Parathyroid adenoma (tissue), 2 donors: ENCODE data around the gene ATP8B4.

Experiments
- H2AFZ ChIP-seq: fragments of 300-600 bp; sonication (generic); one replicate; pipeline ENCODE4 v1.7.0; 2017; ENCODE audit warnings: antibody characterized with exemption, mild to moderate bottlenecking
- H3K27ac ChIP-seq: fragments of 300-600 bp; sonication (generic); one replicate; pipeline ENCODE4 v1.7.0; 2017
- H3K27me3 ChIP-seq: fragments of 300-600 bp; sonication (generic); one replicate; pipeline ENCODE4 v1.7.0; 2017; ENCODE audit warnings: low read length; ENCODE audit not compliant: control insufficient read depth, insufficient read depth
- H3K36me3 ChIP-seq: fragments of 300-600 bp; sonication (generic); one replicate; pipeline ENCODE4 v1.7.0; 2017; ENCODE audit warnings: low read length; ENCODE audit not compliant: control insufficient read depth, insufficient read depth
- H3K4me1 ChIP-seq: fragments of 300-600 bp; sonication (generic); one replicate; pipeline ENCODE4 v1.7.0; 2017; ENCODE audit warnings: control low read depth
- H3K4me2 ChIP-seq: fragments of 300-600 bp; sonication (generic); one replicate; pipeline ENCODE4 v1.7.0; 2017; ENCODE audit warnings: low read length
- H3K4me3 ChIP-seq: fragments of 300-600 bp; sonication (generic); one replicate; pipeline ENCODE4 v1.7.0; 2017; ENCODE audit warnings: low read depth, low read length
- H3K79me2 ChIP-seq: fragments of 300-600 bp; sonication (generic); one replicate; pipeline ENCODE4 v1.7.0; 2017; ENCODE audit warnings: control low read depth
- H3K9ac ChIP-seq: fragments of 300-600 bp; sonication (generic); one replicate; pipeline ENCODE4 v1.7.0; 2017; ENCODE audit warnings: mild to moderate bottlenecking
- H3K9me3 ChIP-seq: fragments of 300-600 bp; sonication (generic); one replicate; pipeline ENCODE4 v1.7.0; 2017; ENCODE audit warnings: low read length; ENCODE audit not compliant: control insufficient read depth
- CTCF ChIP-seq: fragments of 300-600 bp; sonication (generic); IDR thresholded peaks from one replicate; pipeline ENCODE4 v1.7.0; 2017; ENCODE audit warnings: antibody characterized with exemption, mild to moderate bottlenecking
- donor health status: primary hyperparathyroidism.

ATP8B4 gene

GRCh38 chr15:50127255-50127777 is 8.3 kb upstream of the ATP8B4 start:
- Histone ChIP-seq H3K4me2 (no peak overlapping the region), H3K27ac (no peak overlapping the region), H3K4me1 (no peaks in the 10 kb centered on the region), H3K4me3 (no peak overlapping the region), H3K79me2 (no peaks in the 10 kb centered on the region), H2AFZ (no peak overlapping the region), H3K9me3 (no peaks in the 10 kb centered on the region), H3K36me3 (no peaks in the 10 kb centered on the region), H3K9ac (no peak overlapping the region), H3K27me3 (no peaks in the 10 kb centered on the region)
- no peak for TF ChIP-seq CTCF

GRCh38 chr15:50126072-50126471 is 7.0 kb upstream of the ATP8B4 start:
- Histone ChIP-seq H3K36me3 (no peaks in the 10 kb centered on the region), H3K79me2 (no peaks in the 10 kb centered on the region), H3K4me2 (no peak overlapping the region), H3K9me3 (no peaks in the 10 kb centered on the region), H3K27me3 (no peaks in the 10 kb centered on the region), H3K4me1 (no peaks in the 10 kb centered on the region), H2AFZ (no peak overlapping the region), H3K9ac (no peak overlapping the region), H3K27ac (no peak overlapping the region), H3K4me3 (no peak overlapping the region)
- no peak for TF ChIP-seq CTCF

GRCh38 chr15:50124631-50125030 is 5.6 kb upstream of the ATP8B4 start:
- Histone ChIP-seq H3K4me1 (no peaks in the 10 kb centered on the region), H3K9me3 (no peaks in the 10 kb centered on the region), H3K27ac (no peak overlapping the region), H3K4me3 (no peak overlapping the region), H3K4me2 (no peak overlapping the region), H3K9ac (no peak overlapping the region), H3K36me3 (no peaks in the 10 kb centered on the region), H3K27me3 (no peaks in the 10 kb centered on the region), H2AFZ (no peak overlapping the region), H3K79me2 (no peaks in the 10 kb centered on the region)
- TF ChIP-seq CTCF = no peak

GRCh38 chr15:50123861-50124557 is 5.0 kb upstream of the ATP8B4 start:
- H3K36me3 ChIP-seq = no peaks in the 10 kb centered on the region
- H3K4me3 ChIP-seq = no peak overlapping the region
- no peak overlapping the region for H3K4me2 ChIP-seq
- TF ChIP-seq CTCF = no peak
- no peaks in the 10 kb centered on the region for H3K9me3 ChIP-seq
- no peak overlapping the region for H3K9ac ChIP-seq
- H3K4me1 ChIP-seq = no peaks in the 10 kb centered on the region
- no peaks in the 10 kb centered on the region for H3K27me3 ChIP-seq
- H3K79me2 ChIP-seq = no peaks in the 10 kb centered on the region
- no peak overlapping the region for H3K27ac ChIP-seq
- H2AFZ ChIP-seq = no peak overlapping the region

- Histone ChIP-seq H3K27ac (no peak overlapping the region), H3K4me1 (no peaks in the 10 kb centered on the region), H3K4me2 (no peak overlapping the region), H3K79me2 (no peaks in the 10 kb centered on the region), H2AFZ (no peak overlapping the region), H3K9me3 (no peaks in the 10 kb centered on the region), H3K4me3 (no peak overlapping the region), H3K36me3 (no peaks in the 10 kb centered on the region), H3K27me3 (no peaks in the 10 kb centered on the region), H3K9ac (no peak overlapping the region)
- no peak for TF ChIP-seq CTCF
Measured at GRCh38 chr15:50120729-50121128, 1.7 kb upstream of the ATP8B4 start.
